HepG2 (cell line): ENCODE results near the gene CYP4V2. TPM values are rescaled to one million over a fixed set of nuclear protein-coding genes. Genes with fewer than 3 reads are reported as not detected.

Experiments
- ATAC-seq: fragments of 200-7000 bp; cut with Tn5 transposase; 3 replicates; pipeline ENCODE4 v1.9.1; 2020; ENCODE audit warnings: mild to moderate bottlenecking, moderate library complexity
- BruUV-seq: library from RNA; stranded (reverse); fragments of 400-500 nt; replicated peaks from 2 replicates; lab custom pipeline; 2021; lab: Mats Ljungman, UMichigan
- CTCF ChIA-PET: fragments of 300-600 bp; formaldehyde crosslinking; extraction: SDS; loops from one replicate; lab custom pipeline; 2021; ENCODE audit warnings: low total read pairs, inconsistent platforms, low intra/inter-chr PET ratio; lab: Yijun Ruan, JAX
- POLR2A ChIA-PET: fragments of 350-600 bp; sonication (Branson Sonifier 250); formaldehyde crosslinking; loops from one replicate; lab custom pipeline; 2020; ENCODE audit warnings: antibody characterized with exemption, inconsistent platforms; lab: Yijun Ruan, JAX
- DNase-seq: peaks from one replicate; pipeline ENCODE4 v3.0.0-alpha.2; 2015; ENCODE audit warnings: low spot score
- FAIRE-seq: peaks from 3 replicates; lab custom pipeline; 2011; peaks lifted over from hg19 to GRCh38; lab: Jason Lieb, UNC
- H2AFZ ChIP-seq: one replicate; pipeline ENCODE4 v1.6.1; 2011; ENCODE audit warnings: low read length, inconsistent platforms
- H3K27ac ChIP-seq: fragments of 300-600 bp; 3 replicates; pipeline ENCODE4 v1.8.0; 2011; ENCODE audit warnings: mixed run types, mild to moderate bottlenecking, mixed read lengths, low read length, inconsistent platforms; ENCODE audit not compliant: insufficient read depth; ENCODE audit errors: extremely low read length
- H3K27me3 ChIP-seq, 2 experiments: fragments of 200-600 bp in 1 of 2; 2 replicates in 1 of 2; 3 replicates in 1 of 2; pipeline versions ENCODE4 v1.6.0 to v1.8.0; 2011; ENCODE audit warnings: low read length in 2 of 2, mild to moderate bottlenecking in 2 of 2, moderate library complexity in 2 of 2, inconsistent platforms in 1 of 2; ENCODE audit not compliant: insufficient read depth in 2 of 2, control insufficient read depth in 1 of 2
- H3K36me3 ChIP-seq, 2 experiments: fragments of 200-600 bp in 1 of 2; replicated peaks in 1 of 2; 2 replicates in 1 of 2; 3 replicates in 1 of 2; pipeline versions ENCODE4 v1.5.1 to v1.8.0; 2011; ENCODE audit warnings: low read length in 2 of 2, inconsistent platforms in 1 of 2; ENCODE audit not compliant: insufficient read depth in 2 of 2, control insufficient read depth in 1 of 2
- H3K4me1 ChIP-seq: 2 replicates; pipeline ENCODE4 v1.5.1; 2012; ENCODE audit warnings: low read length, inconsistent platforms; ENCODE audit not compliant: insufficient read depth
- H3K4me2 ChIP-seq: 2 replicates; pipeline ENCODE4 v1.6.0; 2011; ENCODE audit warnings: low read depth, low read length, inconsistent platforms
- H3K4me3 ChIP-seq, 3 experiments: fragments of 200-600 bp in 1 of 3; sonication (generic), shearing (Covaris generic) in 1 of 3; replicated peaks in 1 of 3; 2 replicates each; pipeline ENCODE4 v1.5.1; 2011 to 2016; ENCODE audit warnings: low read length in 3 of 3, inconsistent platforms in 2 of 3, low read depth in 2 of 3, mild to moderate bottlenecking in 2 of 3, control low read depth in 1 of 3, mixed read lengths in 1 of 3; ENCODE audit not compliant: insufficient read depth in 1 of 3
- H3K79me2 ChIP-seq: one replicate; pipeline ENCODE4 v1.6.1; 2011; ENCODE audit warnings: low read length, inconsistent platforms; ENCODE audit not compliant: insufficient read depth
- H3K9ac ChIP-seq: 2 replicates; pipeline ENCODE4 v1.6.0; 2011; ENCODE audit warnings: mild to moderate bottlenecking, low read depth, low read length, inconsistent platforms; ENCODE audit not compliant: insufficient read depth
- H3K9me3 ChIP-seq: 2 replicates; pipeline ENCODE4 v1.5.1; 2012; ENCODE audit warnings: mild to moderate bottlenecking, low read length
- H4K20me1 ChIP-seq: 2 replicates; pipeline ENCODE4 v1.6.0; 2011; ENCODE audit warnings: inconsistent platforms, mild to moderate bottlenecking, low read length, moderate library complexity; ENCODE audit not compliant: insufficient read depth
- BRCA1 ChIP-seq: sonication (generic); formaldehyde crosslinking; IDR thresholded peaks from 2 replicates; pipeline ENCODE4 v1.4.0; 2020; ENCODE audit warnings: missing genetic modification reagents
- ELF1 ChIP-seq: sonication (generic); formaldehyde crosslinking; IDR thresholded peaks from 2 replicates; pipeline ENCODE4 v1.4.0; 2020; ENCODE audit warnings: missing genetic modification reagents
- HMG20A ChIP-seq: IDR thresholded peaks from 2 replicates; pipeline ENCODE4 v1.6.1; 2016; ENCODE audit warnings: borderline replicate concordance
- HNRNPUL1 ChIP-seq: fragments of 200-400 bp; formaldehyde crosslinking; IDR thresholded peaks from 2 replicates; pipeline ENCODE4 v1.6.1; 2017; ENCODE audit warnings: low read depth, mild to moderate bottlenecking, low read length, moderate library complexity
- MBD4 ChIP-seq: IDR thresholded peaks from 2 replicates; pipeline ENCODE4 v1.6.1; 2012; ENCODE audit warnings: low read length, inconsistent platforms, borderline replicate concordance
- NR2C2 ChIP-seq: sonication (generic); formaldehyde crosslinking; IDR thresholded peaks from 2 replicates; pipeline ENCODE4 v1.4.0; 2020; ENCODE audit warnings: missing genetic modification reagents, mild to moderate bottlenecking, moderate library complexity, borderline replicate concordance
- SETDB1 ChIP-seq: sonication (generic); formaldehyde crosslinking; IDR thresholded peaks from 2 replicates; pipeline ENCODE4 v1.5.1; 2020; ENCODE audit warnings: missing genetic modification reagents, mild to moderate bottlenecking, borderline replicate concordance
- ZBTB8A ChIP-seq: sonication (generic); formaldehyde crosslinking; IDR thresholded peaks from 2 replicates; pipeline ENCODE4 v1.4.0; 2020; ENCODE audit warnings: mild to moderate bottlenecking, low read depth, missing genetic modification reagents, borderline replicate concordance
- ZKSCAN8 ChIP-seq: IDR thresholded peaks from 2 replicates; pipeline ENCODE4 v1.6.1; 2016; ENCODE audit warnings: borderline replicate concordance, missing genetic modification reagents, missing compliant biosample characterization
- ZNF3 ChIP-seq: IDR thresholded peaks from 2 replicates; pipeline ENCODE4 v1.7.0; 2017; ENCODE audit warnings: inconsistent platforms
- ZNF431 ChIP-seq: sonication (generic); formaldehyde crosslinking; IDR thresholded peaks from 2 replicates; pipeline ENCODE4 v1.9.0; 2022; ENCODE audit warnings: missing genetic modification reagents, low read depth, mild to moderate bottlenecking, borderline replicate concordance
- ZNF432 ChIP-seq: sonication (generic); formaldehyde crosslinking; IDR thresholded peaks from 2 replicates; pipeline ENCODE4 v1.5.0; 2020; ENCODE audit warnings: missing genetic modification reagents, mild to moderate bottlenecking, borderline replicate concordance
- ZNF547 ChIP-seq: sonication (generic); formaldehyde crosslinking; IDR thresholded peaks from 2 replicates; pipeline ENCODE4 v1.5.1; 2020; ENCODE audit warnings: mild to moderate bottlenecking, missing genetic modification reagents
- ZNF7 ChIP-seq: IDR thresholded peaks from 2 replicates; pipeline ENCODE4 v1.6.1; 2016; ENCODE audit warnings: missing biosample characterization, missing genetic modification reagents
- ZNF703 ChIP-seq: sonication (generic); formaldehyde crosslinking; IDR thresholded peaks from 2 replicates; pipeline ENCODE4 v1.5.1; 2020; ENCODE audit warnings: missing genetic modification reagents, mild to moderate bottlenecking, moderate library complexity, borderline replicate concordance
- WGBS: methylation state at CpG from one replicate; pipeline ENCODE4 v1.1.6; 2017; ENCODE audit warnings: low lambda C conversion rate; 5-methylcytosine and 5-hydroxymethylcytosine counted together
- in situ Hi-C: cut with HindIII; loops from 2 replicates; pipeline ENCODE4 v1.10.0; 2017; ENCODE audit warnings: low pct_unique_long_range_greater_than_20kb; ENCODE audit not compliant: extremely low pct_ligation_motif_present
- intact Hi-C: fragments of 100-400 bp; cut with micrococcal nuclease; formaldehyde crosslinking; loops from one replicate; pipeline ENCODE4 v1.10.0; 2022; ENCODE audit not compliant: unreplicated experiment
- polyA plus RNA-seq, 8 experiments: library from polyadenylated mRNA; depleted of rRNA in 3 of 8; stranded (reverse) in 7 of 8; unstranded in 1 of 8; fragments of >200 nt; fragmentation: Illumina TruSeq in 4 of 8; extraction: Trizol in 4 of 8; gene quantifications; 2 replicates each; pipeline versions ENCODE4 v1.2.1 to v1.2.3, GENCODE V29; 2011 to 2016; ENCODE audit warnings: low read depth in 4 of 8, missing spikeins in 1 of 8, mixed read lengths in 1 of 8; ENCODE audit not compliant: insufficient read depth in 1 of 8
- total RNA-seq, 5 experiments: library from RNA; depleted of rRNA; stranded (reverse); fragments of >200 nt; fragmentation: Illumina TruSeq; extraction: Trizol; gene quantifications; 2 replicates each; pipeline ENCODE4 v1.2.3, GENCODE V29; 2016; ENCODE audit warnings: low read depth in 1 of 5
- TF ChIP-seq, protein P1 (sequence below): sonication (generic); formaldehyde crosslinking; IDR thresholded peaks from 2 replicates; pipeline ENCODE4 v1.4.0; 2020; ENCODE audit warnings: missing genetic modification reagents, low read depth, mild to moderate bottlenecking, borderline replicate concordance
- TF ChIP-seq, protein P2 (sequence below): sonication (generic); formaldehyde crosslinking; IDR thresholded peaks from 2 replicates; pipeline ENCODE4 v1.4.0; 2020; ENCODE audit warnings: missing genetic modification reagents; ENCODE audit errors: not compliant biosample characterization
- TF ChIP-seq, protein P3 (sequence below): sonication (generic); formaldehyde crosslinking; IDR thresholded peaks from 2 replicates; pipeline ENCODE4 v1.4.0; 2020; ENCODE audit warnings: missing genetic modification reagents
- TF ChIP-seq, protein P4 (sequence below): sonication (generic); formaldehyde crosslinking; IDR thresholded peaks from 2 replicates; pipeline ENCODE4 v1.4.0; 2020; ENCODE audit warnings: mild to moderate bottlenecking, missing genetic modification reagents

CYP4V2 gene
- total and polyA plus RNA-seq, 2 of the 13 experiments (the other 11 are each of a cell fraction or from before 2014, with no cell fraction given), result 4.7 to 7.2 TPM

DNA sequence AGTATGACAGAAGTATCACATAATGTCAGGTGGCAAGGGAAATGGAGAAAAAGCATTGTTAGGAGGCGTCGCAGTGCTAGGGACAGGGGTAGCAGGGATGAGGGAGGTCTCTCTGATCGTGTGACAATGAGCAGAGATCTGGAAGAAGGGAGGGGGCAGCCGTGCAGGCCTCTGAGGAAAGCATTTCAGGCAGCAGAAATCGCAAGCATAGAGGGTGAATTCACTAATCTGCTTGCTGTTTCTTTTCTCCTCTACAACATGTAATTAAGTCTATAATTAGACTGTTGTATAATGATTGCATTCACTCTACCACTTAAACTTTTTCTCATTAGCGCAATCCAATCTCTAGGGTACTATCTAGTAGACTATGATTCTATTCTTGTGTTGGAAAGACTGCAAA is 9.1 kb downstream of the CYP4V2 start (continued):
- TF ChIP-seq ZNF547 (no peak), ZBTB8A (CRISPR knock-in tag) (no peak), ZNF3 (CRISPR knock-in tag) (no peak), ZNF7 (CRISPR knock-in tag) (no peak)

DNA sequence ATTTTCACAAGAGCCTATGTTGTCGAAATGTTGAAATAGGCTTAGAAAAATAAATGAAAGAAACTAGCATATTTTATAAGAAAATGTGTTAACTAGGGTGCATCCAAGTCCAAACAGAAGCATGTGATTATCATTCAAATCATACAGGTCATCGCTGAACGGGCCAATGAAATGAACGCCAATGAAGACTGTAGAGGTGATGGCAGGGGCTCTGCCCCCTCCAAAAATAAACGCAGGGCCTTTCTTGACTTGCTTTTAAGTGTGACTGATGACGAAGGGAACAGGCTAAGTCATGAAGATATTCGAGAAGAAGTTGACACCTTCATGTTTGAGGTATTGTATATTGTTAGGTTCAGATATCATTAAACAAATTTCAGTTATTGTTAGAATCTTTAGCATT is 9.6 kb downstream of the CYP4V2 start:
- 89% methylated on average over 7 of the region's 7 CpGs for WGBS
- no peak overlapping the region for H3K4me3 ChIP-seq
- H3K79me2 ChIP-seq, result no peaks in the 10 kb centered on the region
- no peak for ATAC-seq
- H3K4me2 ChIP-seq, result no peak overlapping the region
- DNase-seq, result no peak
- ChIA-PET POLR2A (interaction anchor here (1.0 to 1.9 kb wide), 3 partner anchors 9 to 65 kb away, joined by 4 to 12 read pairs (median 11); partner anchors contain the start of genes CYP4V2 and F11), CTCF (interaction anchor here (1.7 kb wide), 1 partner anchor 51 kb away, joined by 6 read pairs; no protein-coding TSS in a partner anchor)
- H3K27me3 ChIP-seq, result no peaks in the 10 kb centered on the region
- BruUV-seq, result no TSS peak
- H3K9ac ChIP-seq, result no peak overlapping the region
- H3K4me1 ChIP-seq, result 0 out of 2 replicates have a peak, but pooled peaks cover 5% of the 10 kb centered on the region
- H4K20me1 ChIP-seq, result no peaks in the 10 kb centered on the region
- H3K27ac ChIP-seq, result no peak overlapping the region
- H2AFZ ChIP-seq, result no peak overlapping the region
- H3K9me3 ChIP-seq, result no peaks in the 10 kb centered on the region
- H3K36me3 ChIP-seq, result no peaks in the 10 kb centered on the region
- in situ Hi-C loops, result no loop called here
- no peak for FAIRE-seq
- intact Hi-C loops, result loop anchor here (5.0 kb wide), 1 partner anchor 134 kb away; the partner anchor contains the start of gene TLR3
- TF ChIP-seq MBD4 (no peak), ZNF432 (no peak), HNRNPUL1 (no peak), ELF1 (no peak), SETDB1 (CRISPR knock-in tag) (no peak), BRCA1 (no peak), ZNF703 (no peak), NR2C2 (CRISPR knock-in tag) (no peak), ZNF431 (no peak), ZKSCAN8 (CRISPR knock-in tag) (no peak), HMG20A (CRISPR knock-in tag) (no peak)
- TF ChIP-seq, protein P1, sequence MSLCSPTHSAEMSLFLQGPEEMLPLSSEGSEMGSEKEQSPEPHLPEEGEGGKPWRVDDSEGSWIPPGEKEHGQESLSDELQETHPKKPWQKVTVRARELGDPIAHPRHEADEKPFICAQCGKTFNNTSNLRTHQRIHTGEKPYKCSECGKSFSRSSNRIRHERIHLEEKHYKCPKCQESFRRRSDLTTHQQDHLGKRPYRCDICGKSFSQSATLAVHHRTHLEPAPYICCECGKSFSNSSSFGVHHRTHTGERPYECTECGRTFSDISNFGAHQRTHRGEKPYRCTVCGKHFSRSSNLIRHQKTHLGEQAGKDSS (CRISPR knock-in tag), result no peak
- TF ChIP-seq, protein P2, sequence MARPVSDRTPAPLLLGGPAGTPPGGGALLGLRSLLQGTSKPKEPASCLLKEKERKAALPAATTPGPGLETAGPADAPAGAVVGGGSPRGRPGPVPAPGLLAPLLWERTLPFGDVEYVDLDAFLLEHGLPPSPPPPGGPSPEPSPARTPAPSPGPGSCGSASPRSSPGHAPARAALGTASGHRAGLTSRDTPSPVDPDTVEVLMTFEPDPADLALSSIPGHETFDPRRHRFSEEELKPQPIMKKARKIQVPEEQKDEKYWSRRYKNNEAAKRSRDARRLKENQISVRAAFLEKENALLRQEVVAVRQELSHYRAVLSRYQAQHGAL (CRISPR knock-in tag), result no peak
- TF ChIP-seq, protein P3, sequence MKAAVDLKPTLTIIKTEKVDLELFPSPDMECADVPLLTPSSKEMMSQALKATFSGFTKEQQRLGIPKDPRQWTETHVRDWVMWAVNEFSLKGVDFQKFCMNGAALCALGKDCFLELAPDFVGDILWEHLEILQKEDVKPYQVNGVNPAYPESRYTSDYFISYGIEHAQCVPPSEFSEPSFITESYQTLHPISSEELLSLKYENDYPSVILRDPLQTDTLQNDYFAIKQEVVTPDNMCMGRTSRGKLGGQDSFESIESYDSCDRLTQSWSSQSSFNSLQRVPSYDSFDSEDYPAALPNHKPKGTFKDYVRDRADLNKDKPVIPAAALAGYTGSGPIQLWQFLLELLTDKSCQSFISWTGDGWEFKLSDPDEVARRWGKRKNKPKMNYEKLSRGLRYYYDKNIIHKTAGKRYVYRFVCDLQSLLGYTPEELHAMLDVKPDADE (CRISPR knock-in tag), result no peak
- TF ChIP-seq, protein P4, sequence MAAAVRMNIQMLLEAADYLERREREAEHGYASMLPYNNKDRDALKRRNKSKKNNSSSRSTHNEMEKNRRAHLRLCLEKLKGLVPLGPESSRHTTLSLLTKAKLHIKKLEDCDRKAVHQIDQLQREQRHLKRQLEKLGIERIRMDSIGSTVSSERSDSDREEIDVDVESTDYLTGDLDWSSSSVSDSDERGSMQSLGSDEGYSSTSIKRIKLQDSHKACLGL (CRISPR knock-in tag), result no peak
